Neuronal stem cell (in vitro differentiated cells): ENCODE results near the gene AFAP1.

Experiments used
- DNase-seq: peaks from one replicate; pipeline ENCODE4 v3.0.0-alpha.2; 2013; ENCODE audit warnings: low spot score
- H2AFZ ChIP-seq: one replicate; pipeline ENCODE4 v1.6.1; 2013; ENCODE audit warnings: mild to moderate bottlenecking, low read length, inconsistent platforms
- H2AK5ac ChIP-seq: 2 replicates; pipeline ENCODE4 v1.6.1; 2013; ENCODE audit warnings: low read depth, mild to moderate bottlenecking, inconsistent platforms, low read length, moderate library complexity, mixed read lengths
- H2BK120ac ChIP-seq: 2 replicates; pipeline ENCODE4 v1.6.1; 2013; ENCODE audit warnings: low read depth, mild to moderate bottlenecking, inconsistent platforms, low read length, moderate library complexity, mixed read lengths
- H2BK12ac ChIP-seq: one replicate; pipeline ENCODE4 v1.6.1; 2013; ENCODE audit warnings: low read length, inconsistent platforms
- H2BK15ac ChIP-seq: 2 replicates; pipeline ENCODE4 v1.6.1; 2013; ENCODE audit warnings: mild to moderate bottlenecking, low read length, inconsistent platforms, mixed read lengths
- H2BK5ac ChIP-seq: one replicate; pipeline ENCODE4 v1.6.1; 2013; ENCODE audit warnings: inconsistent platforms, mild to moderate bottlenecking, low read length, moderate library complexity
- H3K14ac ChIP-seq: one replicate; pipeline ENCODE4 v1.6.1; 2013; ENCODE audit warnings: low read length, inconsistent platforms
- H3K18ac ChIP-seq: 2 replicates; pipeline ENCODE4 v1.6.1; 2013; ENCODE audit warnings: low read length, inconsistent platforms
- H3K23ac ChIP-seq: 2 replicates; pipeline ENCODE4 v1.6.1; 2013; ENCODE audit warnings: low read depth, mild to moderate bottlenecking, mixed read lengths, low read length, inconsistent platforms; ENCODE audit not compliant: poor library complexity
- H3K27ac ChIP-seq: replicated peaks from 3 replicates; pipeline ENCODE4 v1.5.1; 2013; ENCODE audit warnings: low read length, inconsistent platforms
- H3K27me3 ChIP-seq, 3 experiments: 2 replicates each; pipeline ENCODE4 v1.6.1; 2013; ENCODE audit warnings: low read length in 3 of 3, mild to moderate bottlenecking in 2 of 3, inconsistent platforms in 1 of 3, low read depth in 1 of 3, mixed read lengths in 1 of 3, moderate library complexity in 1 of 3; ENCODE audit not compliant: control insufficient read depth in 3 of 3, insufficient read depth in 3 of 3
- H3K36me3 ChIP-seq, 2 donors: replicated peaks in 1 of 2; 2 replicates each; pipeline ENCODE4 v1.6.1; 2013; ENCODE audit warnings: low read length in 2 of 2; ENCODE audit not compliant: control insufficient read depth in 2 of 2, insufficient read depth in 2 of 2
- H3K4ac ChIP-seq: 2 replicates; pipeline ENCODE4 v1.6.1; 2013; ENCODE audit warnings: inconsistent platforms, mild to moderate bottlenecking, low read length, moderate library complexity
- H3K4me1 ChIP-seq, 2 donors: 1 replicate in 1 of 2; 2 replicates in 1 of 2; pipeline ENCODE4 v1.6.1; 2013; ENCODE audit warnings: low read length in 2 of 2, low read depth in 1 of 2; ENCODE audit not compliant: control insufficient read depth in 2 of 2, insufficient read depth in 1 of 2
- H3K4me2 ChIP-seq: one replicate; pipeline ENCODE4 v1.6.1; 2013; ENCODE audit warnings: mild to moderate bottlenecking, low read length, inconsistent platforms; ENCODE audit not compliant: insufficient read depth, poor library complexity, severe bottlenecking
- H3K4me3 ChIP-seq, 2 donors: 2 replicates each; pipeline ENCODE4 v1.5.1; 2013; ENCODE audit warnings: low read length in 2 of 2, mild to moderate bottlenecking in 2 of 2, inconsistent platforms in 1 of 2, moderate library complexity in 1 of 2
- H3K79me1 ChIP-seq: one replicate; pipeline ENCODE4 v1.6.1; 2013; ENCODE audit warnings: low read depth, mild to moderate bottlenecking, inconsistent platforms, low read length, moderate library complexity
- H3K9ac ChIP-seq: one replicate; pipeline ENCODE4 v1.6.1; 2013; ENCODE audit warnings: mild to moderate bottlenecking, low read depth, low read length, inconsistent platforms; ENCODE audit not compliant: poor library complexity
- H3K9me3 ChIP-seq, 2 donors: replicated peaks in 1 of 2; 2 replicates each; pipeline versions ENCODE3 to v1.6.1; 2013; ENCODE audit warnings: low read length in 2 of 2, mild to moderate bottlenecking in 2 of 2, inconsistent platforms in 1 of 2, low read depth in 1 of 2, mixed read lengths in 1 of 2, moderate library complexity in 1 of 2; ENCODE audit not compliant: control insufficient read depth in 2 of 2, insufficient read depth in 1 of 2
- H4K8ac ChIP-seq: one replicate; pipeline ENCODE4 v1.6.1; 2013; ENCODE audit warnings: low read depth, mild to moderate bottlenecking, inconsistent platforms, low read length, moderate library complexity
- H4K91ac ChIP-seq: one replicate; pipeline ENCODE4 v1.6.1; 2013; ENCODE audit warnings: low read length, low read depth, mild to moderate bottlenecking, inconsistent platforms; ENCODE audit not compliant: poor library complexity
- whole genome bisulfite sequencing, 2 donors: extraction: QIAGEN DNeasy Blood & Tissue Kit; methylation state at CpG; one replicate each; pipeline ENCODE4 v1.1.7; 2013; ENCODE audit warnings: missing lambda C conversion rate in 2 of 2, mixed read lengths in 1 of 2; ENCODE audit not compliant: insufficient read length in 2 of 2, insufficient replicate concordance in 1 of 2; ENCODE audit errors: extremely low coverage in 2 of 2; 5-methylcytosine and 5-hydroxymethylcytosine counted together

Gene AFAP1

GRCh38 chr4:7867701-7868435 is 71.8 kb downstream of the AFAP1 start:
- Histone ChIP-seq H3K9me3 (peaks cover 4 to 5% of the 10 kb centered on the region in 2 donors), H2BK15ac (no peak overlapping the region), H3K36me3 (peaks cover 4 to 19% of the 10 kb centered on the region in 2 donors), H3K4ac (no peak overlapping the region), H3K4me3 (no peak overlapping the region), H2BK120ac (no peak overlapping the region), H3K14ac (no peak overlapping the region), H2BK12ac (no peak overlapping the region), H4K91ac (no peak overlapping the region), H2AFZ (no peak overlapping the region), H4K8ac (no peak overlapping the region), H3K79me1 (no peaks in the 10 kb centered on the region), H3K18ac (no peak overlapping the region), H3K4me1 (peaks cover under 1 to 5% of the 10 kb centered on the region in 2 donors), H3K4me2 (no peak overlapping the region), H3K27ac (no peak overlapping the region), H2AK5ac (no peak overlapping the region), H2BK5ac (no peak overlapping the region), H3K9ac (no peak overlapping the region), H3K23ac (no peak overlapping the region), H3K27me3 (no peaks in the 10 kb centered on the region)
- WGBS, 2 donors, result no CpG with 5 or more reads among the region's 8 CpGs
- no peak for DNase-seq

- no peak overlapping the region for H3K27ac ChIP-seq
- no peak overlapping the region for H2BK15ac ChIP-seq
- peaks cover 4 to 5% of the 10 kb centered on the region in 2 donors for H3K9me3 ChIP-seq
- no peak overlapping the region for H3K9ac ChIP-seq
- H3K4me2 ChIP-seq, result no peak overlapping the region
- no peaks in the 10 kb centered on the region for H3K27me3 ChIP-seq
- H2BK5ac ChIP-seq, result no peak overlapping the region
- no peak overlapping the region for H3K14ac ChIP-seq
- no peak overlapping the region for H3K4ac ChIP-seq
- peaks cover 4 to 19% of the 10 kb centered on the region in 2 donors for H3K36me3 ChIP-seq
- no peak overlapping the region for H3K23ac ChIP-seq
- DNase-seq, result no peak
- no peak overlapping the region for H2BK120ac ChIP-seq
- WGBS, 2 donors, result no CpG with 5 or more reads among the region's 7 CpGs
- H3K18ac ChIP-seq, result no peak overlapping the region
- no peak overlapping the region for H4K8ac ChIP-seq
- H3K79me1 ChIP-seq, result no peaks in the 10 kb centered on the region
- no peak overlapping the region for H3K4me3 ChIP-seq
- H4K91ac ChIP-seq, result no peak overlapping the region
- no peak overlapping the region for H2BK12ac ChIP-seq
- no peak overlapping the region for H2AFZ ChIP-seq
- no peak overlapping the region for H2AK5ac ChIP-seq
- peaks cover 2 to 9% of the 10 kb centered on the region in 2 donors for H3K4me1 ChIP-seq
Observed at GRCh38 chr4:7867191-7867590, 72.5 kb downstream of the AFAP1 start.

GRCh38 chr4:7865533-7865932 is 74.1 kb downstream of the AFAP1 start:
- Histone ChIP-seq H3K27ac (no peak overlapping the region), H3K4me1 (peaks cover 10 to 19% of the 10 kb centered on the region in 2 donors), H2BK15ac (no peak overlapping the region), H3K9me3 (no peaks in the 10 kb centered on the region), H3K79me1 (no peaks in the 10 kb centered on the region), H3K14ac (no peak overlapping the region), H4K91ac (no peak overlapping the region), H3K18ac (no peak overlapping the region), H3K4me3 (no peak overlapping the region), H3K4me2 (no peak overlapping the region), H3K23ac (no peak overlapping the region), H2BK12ac (no peak overlapping the region), H3K36me3 (peaks cover 2 to 14% of the 10 kb centered on the region in 2 donors), H3K27me3 (no peaks in the 10 kb centered on the region), H3K9ac (no peak overlapping the region), H3K4ac (no peak overlapping the region), H2BK5ac (no peak overlapping the region), H2AK5ac (no peak overlapping the region), H2BK120ac (no peak overlapping the region), H2AFZ (no peak overlapping the region), H4K8ac (no peak overlapping the region)
- no CpG with 5 or more reads among the region's 5 CpGs for WGBS, 2 donors
- DNase-seq, result no peak

GRCh38 chr4:7864685-7865084 is 75.0 kb downstream of the AFAP1 start:
- peaks cover 2 to 6% of the 10 kb centered on the region in 2 donors for H3K36me3 ChIP-seq

More at GRCh38 chr4:7864685-7865084, 75.0 kb downstream of the AFAP1 start:
- Histone ChIP-seq H3K18ac (no peak overlapping the region), H3K9ac (no peak overlapping the region), H3K4ac (no peak overlapping the region), H2BK120ac (no peak overlapping the region), H2BK15ac (no peak overlapping the region), H4K91ac (no peak overlapping the region), H3K9me3 (no peaks in the 10 kb centered on the region), H2AFZ (no peak overlapping the region), H3K4me3 (no peak overlapping the region), H2BK12ac (no peak overlapping the region), H3K23ac (no peak overlapping the region), H3K79me1 (no peaks in the 10 kb centered on the region), H3K4me1 (peaks cover 10 to 19% of the 10 kb centered on the region in 2 donors), H3K27me3 (no peaks in the 10 kb centered on the region), H3K4me2 (no peak overlapping the region), H3K14ac (no peak overlapping the region), H2BK5ac (no peak overlapping the region), H3K27ac (no peak overlapping the region), H2AK5ac (no peak overlapping the region), H4K8ac (no peak overlapping the region)
- no CpG with 5 or more reads among the region's 2 CpGs for WGBS, 2 donors
- no peak for DNase-seq
